Inferior parietal cortex (tissue), 1 donor: ENCODE measurements around the gene TRPV6.

Experiments used
- DNase-seq: peaks from one replicate; pipeline ENCODE4 v3.0.0-alpha.2; 2016; ENCODE audit errors: extremely low spot score

TRPV6 gene

DNA sequence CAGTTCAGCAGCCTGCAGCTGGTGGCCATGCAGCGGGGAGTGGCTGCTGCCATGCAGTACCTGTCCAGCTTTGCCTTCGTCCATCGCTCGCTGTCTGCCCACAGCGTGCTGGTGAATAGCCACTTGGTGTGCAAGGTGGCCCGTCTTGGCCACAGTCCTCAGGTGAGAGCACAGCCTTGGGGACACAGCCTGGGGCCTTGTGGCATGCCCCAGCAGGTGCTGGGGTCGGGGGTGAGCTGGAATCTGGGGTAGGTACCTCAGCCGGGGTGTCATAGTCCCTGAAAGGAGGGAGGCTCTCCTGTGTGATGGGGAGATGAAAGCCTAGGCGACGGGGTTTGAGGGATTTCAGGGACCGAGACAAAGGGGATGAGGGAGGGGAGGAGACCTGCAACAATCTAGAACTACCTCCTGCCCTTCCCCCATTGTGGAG lies 16.5 kb downstream of the TRPV6 start:
- DNase-seq, result no peak

DNA sequence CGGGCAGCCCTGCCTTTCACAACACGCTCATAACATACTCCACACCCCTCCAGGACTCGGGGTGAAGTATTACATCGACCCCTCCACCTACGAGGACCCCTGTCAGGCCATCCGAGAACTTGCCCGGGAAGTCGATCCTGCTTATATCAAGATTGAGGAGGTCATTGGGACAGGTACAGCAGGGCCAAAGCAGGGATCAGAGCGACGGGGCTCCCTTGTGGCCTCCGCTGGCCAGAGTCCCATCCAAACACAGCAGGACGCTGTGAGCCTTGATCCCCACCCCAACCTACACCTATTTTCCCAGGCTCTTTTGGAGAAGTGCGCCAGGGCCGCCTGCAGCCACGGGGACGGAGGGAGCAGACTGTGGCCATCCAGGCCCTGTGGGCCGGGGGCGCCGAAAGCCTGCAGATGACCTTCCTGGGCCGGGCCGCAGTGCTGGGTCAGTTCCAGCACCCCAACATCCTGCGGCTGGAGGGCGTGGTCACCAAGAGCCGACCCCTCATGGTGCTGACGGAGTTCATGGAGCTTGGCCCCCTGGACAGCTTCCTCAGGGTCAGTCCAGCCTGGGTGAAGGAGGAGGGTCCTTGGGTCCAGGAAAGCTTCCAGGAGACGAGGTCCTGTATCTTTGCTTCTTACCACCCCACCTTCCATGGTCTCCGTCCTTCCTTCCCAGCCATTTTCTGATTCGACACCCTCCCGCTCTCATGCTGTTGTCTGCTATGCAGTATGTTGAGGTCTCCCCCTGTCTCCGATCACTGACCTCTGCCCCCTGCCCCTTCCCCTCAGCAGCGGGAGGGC lies 17.2 kb downstream of the TRPV6 start:
- no peak for DNase-seq

GRCh38 chr7:142867398-142868187 lies 18.0 kb downstream of the TRPV6 start:
- no peak for DNase-seq

GRCh38 chr7:142867097-142867378 lies 18.5 kb downstream of the TRPV6 start:
- no peak for DNase-seq

DNA sequence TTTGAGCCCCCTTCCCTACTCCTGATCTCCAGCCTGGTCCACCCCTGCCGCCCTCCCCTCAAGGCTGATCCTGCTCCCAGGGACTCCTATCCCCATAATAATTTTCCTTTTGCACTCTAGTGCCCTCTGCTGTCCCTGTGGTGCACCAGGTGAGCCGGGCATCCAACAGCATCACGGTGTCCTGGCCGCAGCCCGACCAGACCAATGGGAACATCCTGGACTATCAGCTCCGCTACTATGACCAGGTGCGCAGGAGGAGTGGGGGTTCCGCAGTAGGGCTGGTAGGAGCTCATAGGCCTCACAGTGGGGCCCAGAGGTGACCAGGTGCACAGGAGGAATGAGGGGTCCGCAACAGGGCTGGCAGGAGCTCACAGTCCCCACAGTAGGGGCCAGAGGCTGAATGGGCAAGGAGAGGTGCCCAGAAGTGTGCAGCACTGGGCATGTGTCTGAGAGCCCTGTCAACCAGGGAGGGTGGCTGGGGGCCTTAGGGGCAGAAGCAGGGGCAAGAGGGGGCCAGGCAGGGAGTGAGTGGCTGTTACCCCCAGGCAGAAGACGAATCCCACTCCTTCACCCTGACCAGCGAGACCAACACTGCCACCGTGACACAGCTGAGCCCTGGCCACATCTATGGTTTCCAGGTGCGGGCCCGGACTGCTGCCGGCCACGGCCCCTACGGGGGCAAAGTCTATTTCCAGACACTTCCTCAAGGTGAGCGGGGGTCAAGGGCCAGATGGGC lies 19.0 kb downstream of the TRPV6 start:
- DNase-seq, result no peak

DNA sequence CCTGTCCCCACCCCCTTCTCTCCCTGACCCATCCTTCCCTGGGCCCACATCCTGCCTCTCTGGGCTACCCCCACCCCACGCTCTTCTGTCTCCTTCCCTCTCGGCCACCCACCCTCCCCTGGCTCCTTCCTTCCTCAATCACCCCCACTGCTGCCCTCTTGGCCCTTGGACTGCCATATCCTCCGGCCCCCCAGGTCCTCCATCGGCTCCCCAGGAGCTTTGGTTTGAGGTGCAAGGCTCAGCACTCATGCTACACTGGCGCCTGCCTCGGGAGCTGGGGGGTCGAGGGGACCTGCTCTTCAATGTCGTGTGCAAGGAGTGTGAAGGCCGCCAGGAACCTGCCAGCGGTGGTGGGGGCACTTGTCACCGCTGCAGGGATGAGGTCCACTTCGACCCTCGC lies 19.8 kb downstream of the TRPV6 start:
- no peak for DNase-seq

GRCh38 chr7:142864980-142865747 lies 20.4 kb downstream of the TRPV6 start:
- DNase-seq, result no peak

GRCh38 chr7:142863891-142864685 lies 21.5 kb downstream of the TRPV6 start:
- DNase-seq, result no peak

GRCh38 chr7:142862786-142863400 lies 22.7 kb downstream of the TRPV6 start:
- no peak for DNase-seq

- no peak for DNase-seq
These were observed 23.2 kb downstream of the TRPV6 start for GRCh38 chr7:142862351-142862750.

- no peak for DNase-seq
These were observed 24.6 kb downstream of the TRPV6 start for GRCh38 chr7:142860968-142861367.

- no peak for DNase-seq
These were observed 25.7 kb downstream of the TRPV6 start for GRCh38 chr7:142859829-142860228.

- no peak for DNase-seq
These were observed 26.1 kb downstream of the TRPV6 start for GRCh38 chr7:142859411-142859810.

DNA sequence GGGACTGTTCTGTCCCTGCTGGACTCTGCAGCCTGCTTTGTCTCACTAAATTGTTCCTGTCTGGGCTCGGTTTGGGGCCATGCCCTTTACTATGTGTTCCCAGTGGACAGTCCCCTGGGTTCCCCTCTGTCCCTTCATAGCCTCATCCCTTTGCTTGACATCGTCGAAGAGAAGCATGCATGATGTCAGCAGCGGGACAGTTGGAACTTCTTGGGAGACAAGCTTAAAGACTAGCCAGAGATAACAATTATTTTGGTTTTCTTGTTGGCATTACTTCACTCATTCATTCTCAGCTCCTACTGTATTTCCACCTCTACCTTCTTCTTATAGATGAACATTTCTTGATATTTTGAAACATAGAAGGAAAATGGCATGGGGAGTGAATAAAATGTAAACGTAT lies 27.9 kb downstream of the TRPV6 start:
- no peak for DNase-seq

GRCh38 chr7:142856565-142857245 lies 28.8 kb downstream of the TRPV6 start:
- DNase-seq, result no peak

GRCh38 chr7:142855756-142856564 lies 29.6 kb downstream of the TRPV6 start:
- no peak for DNase-seq

- DNase-seq, result no peak
These were observed 30.3 kb downstream of the TRPV6 start for GRCh38 chr7:142855114-142855743.

GRCh38 chr7:142854372-142855113 lies 31.0 kb downstream of the TRPV6 start, which contains the start of gene EPHB6:
EPHB6 (plus strand) TSS chr7:142855076; CDS start chr7:142863228, 8,152 bp downstream.
- no peak for DNase-seq
